ENCODE data around the gene MFSD1.
"Not testable (repeated sequence)": the region's sequence is repeated elsewhere in the genome, so short reads cannot be mapped to it uniquely, and the experiment has no call there.

MFSD1 gene

DNA sequence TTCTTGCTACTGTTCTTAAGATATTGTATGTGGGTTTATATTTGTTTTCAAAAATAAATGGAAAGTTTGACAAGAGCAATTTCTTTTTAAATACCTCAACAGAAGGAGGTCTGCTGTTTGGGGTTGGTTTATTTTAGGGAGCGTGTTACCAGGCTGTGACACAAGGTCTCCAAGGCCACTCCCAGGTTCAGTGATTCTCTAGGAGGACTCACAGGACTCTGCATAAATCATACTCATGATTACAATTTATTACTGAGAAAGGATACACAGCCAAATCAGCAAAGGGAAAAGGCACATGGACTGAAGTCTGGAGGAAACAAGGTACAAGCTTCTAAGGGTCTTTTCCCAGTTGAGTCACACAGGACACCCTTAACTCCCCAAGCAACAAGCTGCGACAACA, 18.8 kb upstream of the MFSD1 start:
- H3K27me3 ChIP-seq (replicated peaks; ENCODE audit: control insufficient read depth, insufficient read depth, low read length) = no peaks in the 10 kb centered on the region
- DNase-seq (ENCODE audit: extremely low read depth, insufficient read length) = no peak
- no peak overlapping the region for H3K4me3 ChIP-seq (replicated peaks; ENCODE audit: low read depth, low read length)
- H3K36me3 ChIP-seq (ENCODE audit: control insufficient read depth, insufficient read depth, low read length) = no peaks in the 10 kb centered on the region
- TF ChIP-seq, protein P1, sequence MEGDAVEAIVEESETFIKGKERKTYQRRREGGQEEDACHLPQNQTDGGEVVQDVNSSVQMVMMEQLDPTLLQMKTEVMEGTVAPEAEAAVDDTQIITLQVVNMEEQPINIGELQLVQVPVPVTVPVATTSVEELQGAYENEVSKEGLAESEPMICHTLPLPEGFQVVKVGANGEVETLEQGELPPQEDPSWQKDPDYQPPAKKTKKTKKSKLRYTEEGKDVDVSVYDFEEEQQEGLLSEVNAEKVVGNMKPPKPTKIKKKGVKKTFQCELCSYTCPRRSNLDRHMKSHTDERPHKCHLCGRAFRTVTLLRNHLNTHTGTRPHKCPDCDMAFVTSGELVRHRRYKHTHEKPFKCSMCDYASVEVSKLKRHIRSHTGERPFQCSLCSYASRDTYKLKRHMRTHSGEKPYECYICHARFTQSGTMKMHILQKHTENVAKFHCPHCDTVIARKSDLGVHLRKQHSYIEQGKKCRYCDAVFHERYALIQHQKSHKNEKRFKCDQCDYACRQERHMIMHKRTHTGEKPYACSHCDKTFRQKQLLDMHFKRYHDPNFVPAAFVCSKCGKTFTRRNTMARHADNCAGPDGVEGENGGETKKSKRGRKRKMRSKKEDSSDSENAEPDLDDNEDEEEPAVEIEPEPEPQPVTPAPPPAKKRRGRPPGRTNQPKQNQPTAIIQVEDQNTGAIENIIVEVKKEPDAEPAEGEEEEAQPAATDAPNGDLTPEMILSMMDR (IDR thresholded peaks at IDR 0.05; ENCODE audit: insufficient read depth, low read length, poor library complexity, severe bottlenecking) = no peak

DNA sequence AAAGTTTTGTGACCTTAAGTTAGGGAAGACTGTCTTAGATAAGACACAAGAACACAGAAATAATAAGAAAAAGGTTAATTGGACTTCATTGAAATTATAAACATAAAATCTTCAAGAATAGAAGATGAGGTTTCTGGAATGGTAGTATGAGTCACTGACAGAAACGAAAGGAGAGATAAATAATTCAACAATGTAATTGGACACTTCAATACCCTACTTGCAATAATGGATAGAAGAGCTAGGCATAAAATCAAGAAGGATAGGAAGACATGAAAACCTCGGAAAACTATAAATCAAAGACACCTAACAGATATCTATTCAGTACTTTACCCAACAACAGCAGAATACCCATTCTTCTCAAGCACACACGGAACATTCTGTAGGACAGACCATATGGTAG, 15.9 kb upstream of the MFSD1 start:
- TF ChIP-seq, protein P1 (IDR thresholded peaks at IDR 0.05; ENCODE audit: insufficient read depth, low read length, poor library complexity, severe bottlenecking) = no peak
- Histone ChIP-seq H3K27me3 (replicated peaks; ENCODE audit: control insufficient read depth, insufficient read depth, low read length) (no peaks in the 10 kb centered on the region), H3K36me3 (ENCODE audit: control insufficient read depth, insufficient read depth, low read length) (no peaks in the 10 kb centered on the region), H3K4me3 (replicated peaks; ENCODE audit: low read depth, low read length) (no peak overlapping the region)
- DNase-seq (ENCODE audit: extremely low read depth, insufficient read length) = no peak

- Histone ChIP-seq H3K36me3 (ENCODE audit: control insufficient read depth, insufficient read depth, low read length) (no peaks in the 10 kb centered on the region), H3K4me3 (replicated peaks; ENCODE audit: low read depth, low read length) (no peak overlapping the region), H3K27me3 (replicated peaks; ENCODE audit: control insufficient read depth, insufficient read depth, low read length) (no peaks in the 10 kb centered on the region)
- DNase-seq (ENCODE audit: extremely low read depth, insufficient read length) = no peak
- TF ChIP-seq, protein P1 (IDR thresholded peaks at IDR 0.05; ENCODE audit: insufficient read depth, low read length, poor library complexity, severe bottlenecking) = no peak
Measured at GRCh38 chr3:158788446-158788845, 13.4 kb upstream of the MFSD1 start.

DNA sequence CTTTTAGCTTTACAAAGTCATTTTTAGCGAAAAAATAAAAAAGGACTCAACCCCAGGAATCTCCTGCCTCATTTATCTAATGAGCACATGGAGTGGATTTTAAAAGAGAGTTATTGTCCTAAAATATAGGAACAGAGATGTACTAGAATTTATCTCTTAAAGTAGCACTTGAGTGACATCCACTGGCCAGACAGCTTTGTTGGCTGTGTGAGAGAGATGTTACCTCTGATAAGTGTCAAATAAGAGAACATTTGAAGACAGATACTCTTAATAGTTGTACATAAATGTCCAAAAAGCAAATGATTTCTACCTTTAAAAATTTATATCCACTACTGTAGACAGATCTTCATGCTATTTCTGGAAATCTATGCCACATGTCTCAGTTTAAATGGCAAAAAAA, 12.3 kb upstream of the MFSD1 start:
- Histone ChIP-seq H3K4me3 (replicated peaks; ENCODE audit: low read depth, low read length) (no peak overlapping the region), H3K36me3 (ENCODE audit: control insufficient read depth, insufficient read depth, low read length) (no peaks in the 10 kb centered on the region), H3K27me3 (replicated peaks; ENCODE audit: control insufficient read depth, insufficient read depth, low read length) (no peaks in the 10 kb centered on the region)
- TF ChIP-seq, protein P1 (IDR thresholded peaks at IDR 0.05; ENCODE audit: insufficient read depth, low read length, poor library complexity, severe bottlenecking) = no peak
- no peak for DNase-seq (ENCODE audit: extremely low read depth, insufficient read length)

- TF ChIP-seq, protein P1 (IDR thresholded peaks at IDR 0.05; ENCODE audit: insufficient read depth, low read length, poor library complexity, severe bottlenecking) = peak; percentile 87
- no peaks in the 10 kb centered on the region for H3K36me3 ChIP-seq (ENCODE audit: control insufficient read depth, insufficient read depth, low read length)
- no peak overlapping the region for H3K4me3 ChIP-seq (replicated peaks; ENCODE audit: low read depth, low read length)
- peak; percentile 20 for DNase-seq (ENCODE audit: extremely low read depth, insufficient read length)
- H3K27me3 ChIP-seq (replicated peaks; ENCODE audit: control insufficient read depth, insufficient read depth, low read length) = no peaks in the 10 kb centered on the region
Measured at GRCh38 chr3:158790901-158791589, 10.8 kb upstream of the MFSD1 start.

DNA sequence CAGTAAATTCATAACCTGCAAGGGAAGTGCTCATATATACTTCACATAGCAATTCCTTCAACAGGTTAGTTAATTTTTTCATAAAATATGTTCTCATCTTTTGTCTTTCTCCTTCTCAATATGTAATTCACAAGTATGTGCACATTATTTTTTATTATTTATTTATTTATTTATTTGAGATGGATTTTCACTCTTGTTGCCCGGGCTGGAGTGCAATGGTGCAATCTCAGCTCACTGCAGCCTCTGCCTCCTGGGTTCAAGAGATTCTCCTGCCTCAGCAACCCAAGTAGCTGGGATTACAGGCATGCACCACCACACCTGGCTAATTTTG, 10.3 kb upstream of the MFSD1 start:
- not testable (repeated sequence) for H3K4me3 ChIP-seq (replicated peaks; ENCODE audit: low read depth, low read length); DNase-seq (ENCODE audit: extremely low read depth, insufficient read length)

More for the DNA sequence above, 10.3 kb upstream of the MFSD1 start:
- H3K36me3 ChIP-seq (ENCODE audit: control insufficient read depth, insufficient read depth, low read length); H3K27me3 ChIP-seq (replicated peaks; ENCODE audit: control insufficient read depth, insufficient read depth, low read length): not testable (repeated sequence)
